COR-L47 (cell line): ENCODE results near the gene COL6A2.
"Not testable (repeated sequence)": the region's sequence is repeated elsewhere in the genome, so short reads cannot be mapped to it uniquely, and the experiment has no call there.

Experiments used
- DNase-seq: peaks from one replicate; lab custom pipeline; 2025; lab: John Stamatoyannopoulos, UW

COL6A2 gene

GRCh38 chr21:46176443-46177129 lies 78.7 kb downstream of the COL6A2 start:
- not testable (repeated sequence) for DNase-seq

GRCh38 chr21:46178961-46179360 lies 81.0 kb downstream of the COL6A2 start:
- no peak for DNase-seq
